HG02798 (cell line): ENCODE results near the gene CFAP61.
"Not testable (repeated sequence)": the region's sequence is repeated elsewhere in the genome, so short reads cannot be mapped to it uniquely, and the experiment has no call there.

Experiments used
- ATAC-seq: cut with Tn5 transposase; IDR thresholded peaks from one replicate; pipeline ENCODE4 v1.9.1; 2021; ENCODE audit warnings: mild to moderate bottlenecking; ENCODE audit not compliant: unreplicated experiment, poor library complexity

Gene CFAP61

GRCh38 chr20:20225325-20226043, 173.2 kb downstream of the CFAP61 start:
- no peak for ATAC-seq

- ATAC-seq = no peak
Measured at GRCh38 chr20:20226554-20226953, 174.2 kb downstream of the CFAP61 start.

GRCh38 chr20:20227013-20227571, 174.8 kb downstream of the CFAP61 start:
- ATAC-seq = no peak

- ATAC-seq = no peak
Measured at GRCh38 chr20:20228351-20228750, 176.0 kb downstream of the CFAP61 start.

- no peak for ATAC-seq
Measured at GRCh38 chr20:20229595-20229994, 177.3 kb downstream of the CFAP61 start.

GRCh38 chr20:20230741-20231140, 178.4 kb downstream of the CFAP61 start:
- ATAC-seq = no peak

- ATAC-seq = no peak
Measured at GRCh38 chr20:20231528-20232298, 179.4 kb downstream of the CFAP61 start.

GRCh38 chr20:20233041-20233514, 180.7 kb downstream of the CFAP61 start:
- ATAC-seq = no peak

GRCh38 chr20:20235681-20236080, 183.3 kb downstream of the CFAP61 start:
- no peak for ATAC-seq

GRCh38 chr20:20237093-20237959, 185.0 kb downstream of the CFAP61 start:
- ATAC-seq = peak; percentile 74

GRCh38 chr20:20241976-20242375, 189.6 kb downstream of the CFAP61 start:
- no peak for ATAC-seq

GRCh38 chr20:20244384-20244783, 192.1 kb downstream of the CFAP61 start:
- ATAC-seq = not testable (repeated sequence)

- no peak for ATAC-seq
Measured at GRCh38 chr20:20246996-20247633, 194.8 kb downstream of the CFAP61 start.

GRCh38 chr20:20248620-20249200, 196.4 kb downstream of the CFAP61 start:
- no peak for ATAC-seq

- no peak for ATAC-seq
Measured at GRCh38 chr20:20251317-20251716, 199.0 kb downstream of the CFAP61 start.

- ATAC-seq = no peak
Measured at GRCh38 chr20:20251836-20252235, 199.5 kb downstream of the CFAP61 start.

GRCh38 chr20:20253039-20253743, 200.9 kb downstream of the CFAP61 start:
- no peak for ATAC-seq

GRCh38 chr20:20253744-20254330, 201.5 kb downstream of the CFAP61 start:
- ATAC-seq = no peak

GRCh38 chr20:20255099-20255498, 202.8 kb downstream of the CFAP61 start:
- ATAC-seq = no peak
